Measurements from ENCODE around the gene FAM168A. TPM values are rescaled to one million over a fixed set of nuclear protein-coding genes. Genes with fewer than 3 reads are reported as not detected.

Gene FAM168A, protein sequence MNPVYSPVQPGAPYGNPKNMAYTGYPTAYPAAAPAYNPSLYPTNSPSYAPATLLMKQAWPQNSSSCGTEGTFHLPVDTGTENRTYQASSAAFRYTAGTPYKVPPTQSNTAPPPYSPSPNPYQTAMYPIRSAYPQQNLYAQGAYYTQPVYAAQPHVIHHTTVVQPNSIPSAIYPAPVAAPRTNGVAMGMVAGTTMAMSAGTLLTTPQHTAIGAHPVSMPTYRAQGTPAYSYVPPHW
- 33.3 TPM for total RNA-seq

GRCh38 chr11:73597956-73598718, at the start of gene FAM168A:
TSS of gene FAM168A (minus strand) at chr11:73598112. CDS start at chr11:73468474, 129,638 bp downstream.

DNA sequence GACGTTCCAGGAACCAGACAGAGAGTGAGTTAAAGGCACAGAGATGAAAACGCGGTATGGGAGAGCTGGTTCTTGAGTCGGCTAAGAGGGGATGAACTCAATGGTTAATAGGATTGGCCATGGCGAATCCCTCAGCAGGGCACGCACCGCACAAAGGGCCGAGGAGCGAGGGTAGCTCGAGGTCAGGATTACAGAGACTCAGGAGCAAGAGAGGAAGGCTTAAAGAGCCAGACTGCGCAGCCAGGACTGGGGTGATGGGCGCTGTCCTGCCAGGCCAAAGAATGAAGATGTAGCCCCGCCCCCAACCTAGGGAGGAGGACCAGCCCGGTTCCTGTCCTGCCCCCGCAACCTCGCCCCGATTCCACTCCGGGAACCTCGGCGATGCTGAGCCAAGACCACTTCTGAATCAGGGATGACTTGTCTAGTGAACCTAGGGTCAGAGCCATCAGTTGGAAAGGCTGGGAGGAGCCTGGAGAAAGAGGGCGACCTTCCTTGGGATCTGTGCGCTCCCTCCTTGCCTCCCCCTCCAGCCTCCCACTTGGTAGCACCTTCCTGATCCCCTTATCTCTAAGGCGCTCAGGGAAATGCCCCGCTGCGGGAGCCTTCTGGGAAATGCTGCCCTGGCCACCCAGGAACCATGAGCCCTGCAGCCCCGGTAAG, 48.2 kb upstream of the FAM168A start, which contains the start of gene PLEKHB1:
Gene PLEKHB1, plus strand, starts transcription at position 610 of the 660 bp plus-strand sequence. Its CDS starts 28 bp downstream, at position 638.

GRCh38 chr11:73376160-73376802, 221.6 kb downstream of the FAM168A start, which contains the start of gene RELT:
TSS of gene RELT (plus strand) at chr11:73376399. CDS start at chr11:73389137, 12,738 bp downstream.

Small RNA genes lying within 50 kb of the gene (small RNA-seq; reads per million reads assigned to genes)
- gene AP000763.2 (ENCODE audit: low replicate concordance) (not detected), gene HMGN2P38 (ENCODE audit: low replicate concordance) (not detected)

Other genes starting within 250 kb of the FAM168A start
- 6.9 TPM for gene RELT, start 221.7 kb downstream of the FAM168A start, total RNA-seq
- gene PLEKHB1, start 48.5 kb upstream of the FAM168A start, total RNA-seq, result 9.4 TPM
- gene RAB6A, start 163.0 kb upstream of the FAM168A start, total RNA-seq, result 109 TPM
- 18.6 TPM for gene MRPL48, start 189.8 kb upstream of the FAM168A start, total RNA-seq